ENCODE data around the gene TMEM260.

GRCh38 chr14:56647493-56647892 is 67.9 kb downstream of the TMEM260 start:
- TF ChIP-seq CTCF (IDR thresholded peaks at IDR 0.05 in 8 of 11, conservative IDR thresholded peaks at IDR 0.05 in 3 of 11) (no peak), POLR2A (IDR thresholded peaks at IDR 0.05) (no peak)

All from spleen (tissue), 7 donors.